ENCODE results near the gene MAP3K21.

GRCh38 chr1:233289676-233290075, 37.8 kb upstream of the MAP3K21 start:
- TF ChIP-seq CTCF (conservative IDR thresholded peaks at IDR 0.05; ENCODE audit: low read depth, low read length) = no peak
- TF ChIP-seq POLR2A (IDR thresholded peaks at IDR 0.05; ENCODE audit: low read depth, low read length) = no peak
- no peak for TF ChIP-seq RAD21 (IDR thresholded peaks at IDR 0.05; ENCODE audit: low read length)
- TF ChIP-seq SMC3 (IDR thresholded peaks at IDR 0.05; ENCODE audit: low read depth, low read length) = no peak
- no peak for TF ChIP-seq USF2 (IDR thresholded peaks at IDR 0.05; ENCODE audit: low read depth, low read length)
- no peak for TF ChIP-seq MAZ (IDR thresholded peaks at IDR 0.05; ENCODE audit: borderline replicate concordance, low read depth, low read length)
- no peak for TF ChIP-seq MAFK (IDR thresholded peaks at IDR 0.05; ENCODE audit: low read depth, low read length)
- no peak for TF ChIP-seq RFX5 (IDR thresholded peaks at IDR 0.05; ENCODE audit: low read depth, low read length)
- no peak for TF ChIP-seq MXI1 (IDR thresholded peaks at IDR 0.05; ENCODE audit: borderline replicate concordance, low read depth, low read length)
